GM18502 (cell line): Measurements from ENCODE around the gene C11orf58.

Experiments
- ATAC-seq: cut with Tn5 transposase; IDR thresholded peaks from one replicate; pipeline ENCODE4 v1.9.1; 2021; ENCODE audit warnings: mild to moderate bottlenecking; ENCODE audit not compliant: unreplicated experiment, poor library complexity

C11orf58 gene

DNA sequence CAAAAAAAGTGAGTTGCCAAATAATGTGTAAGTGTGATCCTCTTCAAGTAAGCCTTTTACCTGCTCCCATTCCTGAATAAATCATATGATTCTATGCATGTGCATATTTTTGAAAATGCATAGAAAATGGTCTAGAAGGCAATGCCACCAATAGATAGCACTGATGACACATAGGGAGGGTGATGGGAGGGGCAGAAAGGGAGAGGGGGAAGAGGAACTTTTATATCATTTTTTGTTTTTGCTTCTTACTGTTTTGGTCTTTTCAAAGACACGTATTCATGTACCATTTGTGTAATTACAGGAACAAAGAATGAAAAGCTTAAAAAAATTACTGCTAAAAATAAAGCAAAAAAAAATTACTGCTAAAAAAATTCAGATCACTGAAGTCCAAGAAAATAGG, 60.8 kb downstream of the C11orf58 start:
- no peak for ATAC-seq

DNA sequence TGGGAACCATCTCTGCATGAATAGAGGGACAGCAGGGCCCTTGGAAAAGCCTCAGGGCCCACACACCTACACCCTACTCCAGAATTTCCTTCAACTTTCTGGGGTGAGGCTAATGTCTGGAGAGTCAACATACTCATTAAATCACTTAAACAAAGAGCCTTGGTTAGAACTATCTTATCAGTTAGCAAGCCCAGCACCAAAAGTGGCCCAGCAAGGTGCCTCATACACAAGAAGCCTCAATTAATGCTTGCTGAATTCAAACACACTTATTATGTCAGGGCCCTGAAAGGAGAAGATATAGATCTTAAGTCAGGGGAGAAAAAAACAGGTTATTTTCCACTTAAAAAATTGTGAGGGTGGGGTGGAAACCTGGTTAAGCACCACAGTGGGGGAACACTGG, 61.4 kb downstream of the C11orf58 start:
- no peak for ATAC-seq

DNA sequence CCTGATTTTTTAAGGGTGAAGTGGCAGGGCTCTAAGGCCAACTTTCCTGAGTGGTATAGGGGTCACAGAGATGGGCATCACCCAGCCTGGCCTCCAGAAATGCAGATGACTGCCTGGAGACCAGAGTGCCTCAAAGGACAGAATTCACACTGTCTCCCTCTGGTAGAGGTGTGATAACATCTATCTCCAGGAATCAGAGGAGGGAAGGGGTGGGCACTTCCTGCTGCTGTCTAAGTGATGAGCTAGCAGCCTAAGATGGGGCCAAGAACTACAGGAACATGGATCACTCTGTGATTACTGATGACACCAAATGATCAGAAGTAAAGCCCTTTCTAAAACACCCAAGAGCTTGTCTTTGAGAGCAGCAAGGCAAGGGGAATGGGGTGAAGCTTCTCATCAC, 61.9 kb downstream of the C11orf58 start:
- ATAC-seq: no peak

DNA sequence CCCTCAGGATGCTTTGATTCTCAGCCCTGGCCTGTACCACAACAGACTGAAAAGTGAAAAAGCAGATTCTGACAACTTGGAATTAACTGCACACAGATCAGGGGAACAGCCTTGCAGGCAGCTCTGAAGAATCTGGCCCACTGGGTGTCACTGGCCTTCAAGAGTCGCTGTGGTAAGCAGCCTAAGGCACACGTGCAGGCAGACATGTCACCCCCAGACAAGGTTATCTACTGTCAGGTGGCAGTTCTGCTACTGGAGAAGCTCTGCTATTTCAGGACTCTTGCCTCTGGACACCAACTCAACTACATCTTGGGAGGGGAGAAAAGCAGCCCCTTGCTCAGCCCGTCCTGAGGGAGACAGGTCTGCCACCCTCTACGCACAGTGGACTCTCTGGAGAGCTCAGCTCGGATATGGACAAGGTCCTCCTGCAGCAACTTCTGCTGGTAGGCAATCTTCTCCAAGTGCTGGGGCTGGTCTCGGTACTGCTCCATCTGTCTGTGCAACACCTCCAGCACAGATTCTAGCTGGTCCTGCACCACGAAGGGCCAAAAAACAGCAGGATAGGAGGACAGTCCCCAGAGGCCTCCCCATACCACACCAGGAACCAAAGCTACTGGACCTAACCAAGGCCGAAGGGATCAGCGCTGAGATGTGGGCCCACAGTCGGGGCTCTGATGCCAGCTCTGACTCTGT, 63.0 kb downstream of the C11orf58 start:
- no peak for ATAC-seq

DNA sequence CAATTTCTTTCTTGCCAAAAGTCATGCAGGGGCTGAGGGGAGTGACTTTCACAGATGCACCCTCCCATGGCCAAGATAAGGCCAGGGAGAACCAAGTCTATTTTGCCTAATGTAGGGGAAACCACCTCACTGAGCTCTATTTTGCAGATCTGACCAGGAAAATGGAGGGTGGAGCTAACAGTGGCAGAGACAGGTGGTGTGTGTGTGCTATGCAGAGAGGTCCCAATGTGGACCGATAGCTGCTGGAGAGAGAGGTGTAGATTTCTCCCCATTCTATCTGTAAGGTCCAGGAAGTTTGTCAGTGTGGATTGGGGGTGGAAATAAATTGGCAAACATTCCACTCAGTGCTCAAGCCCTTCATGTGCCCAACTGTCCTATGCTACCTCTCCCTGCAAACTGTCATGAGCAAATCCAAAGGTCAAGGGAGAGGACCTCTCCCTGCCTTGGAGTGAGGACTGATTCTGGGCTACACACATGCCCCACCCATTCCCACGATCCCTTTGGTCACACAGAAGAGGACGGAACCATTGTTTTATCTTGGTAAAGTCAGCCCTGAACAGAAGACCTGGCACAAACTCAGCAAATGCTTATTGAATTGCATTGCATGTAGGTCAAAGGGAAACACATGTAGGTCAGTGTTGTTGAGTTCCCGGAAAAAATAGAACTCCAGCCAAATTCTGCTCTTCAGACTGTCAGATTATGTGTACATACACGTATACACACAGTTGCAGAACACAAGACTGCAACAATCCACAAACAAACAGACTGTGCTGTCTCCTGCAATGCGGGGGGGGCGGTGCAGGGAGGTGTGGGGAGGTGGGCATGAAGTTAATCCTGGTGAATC, 65.9 kb downstream of the C11orf58 start:
- no peak for ATAC-seq

DNA sequence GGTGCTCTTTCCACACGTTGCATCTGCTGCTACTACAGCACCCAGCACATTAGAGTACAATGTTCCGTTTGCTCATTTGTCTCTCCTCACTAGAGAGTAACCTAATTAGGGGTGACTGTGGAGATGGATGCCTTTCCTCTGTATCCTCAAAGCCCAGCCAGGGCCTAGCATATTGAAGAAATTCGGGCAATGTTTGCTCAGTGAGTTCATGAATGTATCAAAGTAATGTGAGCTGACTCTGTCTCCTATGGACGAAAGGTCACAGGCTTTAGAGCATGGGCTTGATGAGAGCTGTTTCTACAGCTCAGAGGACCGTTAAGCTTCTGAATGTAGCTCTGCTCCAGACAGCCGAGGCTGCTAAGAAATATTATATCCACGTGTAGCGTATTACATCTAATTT, 67.5 kb downstream of the C11orf58 start:
- no peak for ATAC-seq

DNA sequence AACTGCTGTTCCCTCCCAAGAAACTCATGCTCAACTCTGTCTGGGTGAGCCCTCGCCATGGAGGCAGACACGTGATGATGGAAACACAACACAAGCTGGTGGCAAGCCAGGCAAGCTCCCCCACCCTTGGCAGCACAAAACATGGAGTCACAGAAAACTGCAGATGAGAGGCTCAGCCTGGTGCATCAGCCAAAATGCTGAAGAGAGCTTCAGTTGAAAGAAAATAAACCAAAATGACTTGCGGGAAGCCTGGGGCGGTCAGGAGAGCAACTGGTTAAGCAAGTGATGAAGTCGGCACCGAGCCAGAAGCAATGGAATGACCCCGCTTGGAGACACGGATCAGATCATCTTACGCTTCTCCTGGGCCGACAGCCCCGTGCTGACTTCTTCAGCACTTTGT, 68.3 kb downstream of the C11orf58 start:
- no peak for ATAC-seq

DNA sequence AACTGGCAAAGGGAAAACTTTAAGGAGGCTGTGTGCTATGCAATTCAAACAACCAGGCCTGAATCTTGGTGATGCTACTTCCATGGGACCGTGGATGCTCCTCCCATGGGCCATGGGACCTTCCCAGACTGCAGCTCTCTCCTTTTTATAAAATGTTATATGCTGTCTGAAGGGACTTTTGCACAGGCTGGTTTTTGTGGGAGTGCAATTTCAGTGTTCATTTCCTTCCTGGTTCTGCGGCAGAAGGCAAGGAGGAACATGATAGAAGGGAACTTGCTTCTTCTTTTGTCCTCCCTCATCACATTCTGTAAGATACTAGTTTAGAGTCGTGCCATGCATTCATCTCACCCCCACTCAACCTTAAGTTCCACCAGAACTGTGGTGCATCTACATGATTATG, 68.9 kb downstream of the C11orf58 start:
- ATAC-seq: no peak
